Measurements from ENCODE around the gene CEP19.
A peak's percentile ranks its signal among the peaks of the same experiment; 100 is the strongest.

CEP19 gene

GRCh38 chr3:196708467-196708866 is 3.6 kb downstream of the CEP19 start:
- DNase-seq (ENCODE audit: low spot score), result no peak

- no peak for DNase-seq (ENCODE audit: low spot score)
These were observed 4.5 kb downstream of the CEP19 start for GRCh38 chr3:196707566-196707965.

GRCh38 chr3:196706731-196707130 is 5.3 kb downstream of the CEP19 start:
- DNase-seq (ENCODE audit: low spot score), result no peak

- DNase-seq (ENCODE audit: low spot score), result no peak
These were observed 5.7 kb downstream of the CEP19 start for GRCh38 chr3:196706327-196706726.

GRCh38 chr3:196700801-196701200 is 11.2 kb downstream of the CEP19 start:
- DNase-seq (ENCODE audit: low spot score), result no peak

GRCh38 chr3:196699749-196700148 is 12.3 kb downstream of the CEP19 start:
- DNase-seq (ENCODE audit: low spot score), result no peak

GRCh38 chr3:196697270-196697669 is 14.8 kb downstream of the CEP19 start:
- no peak for DNase-seq (ENCODE audit: low spot score)

GRCh38 chr3:196695849-196696226 is 16.2 kb downstream of the CEP19 start:
- DNase-seq (ENCODE audit: low spot score), result no peak

- DNase-seq (ENCODE audit: low spot score), result no peak
These were observed 16.9 kb downstream of the CEP19 start for GRCh38 chr3:196694941-196695848.

- peak; percentile 61 for DNase-seq (ENCODE audit: low spot score)
These were observed 17.8 kb downstream of the CEP19 start for GRCh38 chr3:196694202-196694638.

- no peak for DNase-seq (ENCODE audit: low spot score)
These were observed 20.7 kb downstream of the CEP19 start for GRCh38 chr3:196691386-196691785.

- DNase-seq (ENCODE audit: low spot score), result no peak
These were observed 21.9 kb downstream of the CEP19 start for GRCh38 chr3:196689941-196690660.

GRCh38 chr3:196688349-196688748 is 23.7 kb downstream of the CEP19 start:
- DNase-seq (ENCODE audit: low spot score), result peak; percentile 51

GRCh38 chr3:196686436-196686835 is 25.6 kb downstream of the CEP19 start:
- no peak for DNase-seq (ENCODE audit: low spot score)

GRCh38 chr3:196684548-196685407 is 27.3 kb downstream of the CEP19 start:
- DNase-seq (ENCODE audit: low spot score), result peak; percentile 71

GRCh38 chr3:196677931-196678330 is 34.1 kb downstream of the CEP19 start:
- no peak for DNase-seq (ENCODE audit: low spot score)

- no peak for DNase-seq (ENCODE audit: low spot score)
These were observed 34.7 kb downstream of the CEP19 start for GRCh38 chr3:196677353-196677752.

GRCh38 chr3:196673632-196674031 is 38.4 kb downstream of the CEP19 start:
- DNase-seq (ENCODE audit: low spot score), result no peak

- DNase-seq (ENCODE audit: low spot score), result no peak
These were observed 41.7 kb downstream of the CEP19 start for GRCh38 chr3:196670339-196670738.

- no peak for DNase-seq (ENCODE audit: low spot score)
These were observed 44.8 kb downstream of the CEP19 start for GRCh38 chr3:196667056-196667825.
